AG09319 (cell line): Measurements from ENCODE around the gene RNASE7.
"Not testable (repeated sequence)": the region's sequence is repeated elsewhere in the genome, so short reads cannot be mapped to it uniquely, and the experiment has no call there.

Experiments
- DNase-seq: peaks from one replicate; pipeline ENCODE4 v3.0.0-alpha.2; 2010; ENCODE audit warnings: low read depth; ENCODE audit errors: extremely low read depth
- TF ChIP-seq, protein P1 (sequence below): IDR thresholded peaks from 2 replicates; pipeline ENCODE4 v1.5.1; 2011; ENCODE audit warnings: low read depth, mild to moderate bottlenecking, inconsistent platforms, low read length, moderate library complexity

RNASE7 gene

DNA sequence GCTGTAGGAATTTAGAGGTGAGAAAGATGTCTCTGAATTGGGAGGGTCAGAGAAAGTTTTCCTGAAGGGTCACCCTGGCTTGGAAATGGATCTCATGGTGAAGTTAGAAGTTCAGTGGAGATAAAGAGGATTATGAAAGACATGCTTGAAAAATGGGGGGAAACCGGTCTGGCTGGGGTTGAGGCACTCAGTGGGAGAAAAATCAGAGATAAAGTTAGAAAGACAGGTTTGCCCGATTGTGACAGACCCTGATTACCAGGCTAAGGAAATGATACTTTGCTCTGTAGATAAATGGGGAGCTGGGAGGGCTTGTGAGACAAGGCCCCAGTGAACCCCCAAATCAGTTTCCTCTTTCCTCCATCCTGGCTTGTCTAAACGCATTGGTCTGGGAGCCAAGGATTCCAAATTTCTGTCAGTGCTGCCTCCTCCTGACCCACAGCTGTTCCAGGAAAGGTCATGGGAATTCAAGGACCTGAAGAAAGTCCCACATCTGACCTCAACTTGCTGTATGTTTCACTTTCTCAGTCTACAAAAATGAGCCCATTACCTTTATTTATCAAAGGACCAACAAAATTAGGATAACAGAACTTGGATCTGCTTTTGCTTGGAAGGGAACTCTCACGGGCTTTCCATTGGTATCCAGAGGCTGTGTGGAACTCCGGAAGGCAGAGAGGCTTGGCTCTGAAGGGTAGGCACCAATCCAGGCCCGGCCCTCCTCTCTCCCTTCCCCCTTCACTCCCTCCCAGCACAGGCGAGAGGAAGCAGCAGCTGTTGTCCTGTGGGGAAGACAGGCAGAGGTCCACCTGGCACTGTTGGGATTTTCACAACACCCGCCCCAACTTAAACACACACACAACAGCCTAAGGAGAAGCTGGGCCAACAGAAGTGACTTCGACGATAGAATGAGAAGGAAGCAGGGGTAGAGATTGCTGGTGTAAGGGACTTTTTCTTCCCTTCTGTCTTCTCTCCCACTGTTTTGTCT, 3.4 kb upstream of the RNASE7 start:
- DNase-seq: peak; percentile 20
- TF ChIP-seq, protein P1, sequence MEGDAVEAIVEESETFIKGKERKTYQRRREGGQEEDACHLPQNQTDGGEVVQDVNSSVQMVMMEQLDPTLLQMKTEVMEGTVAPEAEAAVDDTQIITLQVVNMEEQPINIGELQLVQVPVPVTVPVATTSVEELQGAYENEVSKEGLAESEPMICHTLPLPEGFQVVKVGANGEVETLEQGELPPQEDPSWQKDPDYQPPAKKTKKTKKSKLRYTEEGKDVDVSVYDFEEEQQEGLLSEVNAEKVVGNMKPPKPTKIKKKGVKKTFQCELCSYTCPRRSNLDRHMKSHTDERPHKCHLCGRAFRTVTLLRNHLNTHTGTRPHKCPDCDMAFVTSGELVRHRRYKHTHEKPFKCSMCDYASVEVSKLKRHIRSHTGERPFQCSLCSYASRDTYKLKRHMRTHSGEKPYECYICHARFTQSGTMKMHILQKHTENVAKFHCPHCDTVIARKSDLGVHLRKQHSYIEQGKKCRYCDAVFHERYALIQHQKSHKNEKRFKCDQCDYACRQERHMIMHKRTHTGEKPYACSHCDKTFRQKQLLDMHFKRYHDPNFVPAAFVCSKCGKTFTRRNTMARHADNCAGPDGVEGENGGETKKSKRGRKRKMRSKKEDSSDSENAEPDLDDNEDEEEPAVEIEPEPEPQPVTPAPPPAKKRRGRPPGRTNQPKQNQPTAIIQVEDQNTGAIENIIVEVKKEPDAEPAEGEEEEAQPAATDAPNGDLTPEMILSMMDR: no peak

DNA sequence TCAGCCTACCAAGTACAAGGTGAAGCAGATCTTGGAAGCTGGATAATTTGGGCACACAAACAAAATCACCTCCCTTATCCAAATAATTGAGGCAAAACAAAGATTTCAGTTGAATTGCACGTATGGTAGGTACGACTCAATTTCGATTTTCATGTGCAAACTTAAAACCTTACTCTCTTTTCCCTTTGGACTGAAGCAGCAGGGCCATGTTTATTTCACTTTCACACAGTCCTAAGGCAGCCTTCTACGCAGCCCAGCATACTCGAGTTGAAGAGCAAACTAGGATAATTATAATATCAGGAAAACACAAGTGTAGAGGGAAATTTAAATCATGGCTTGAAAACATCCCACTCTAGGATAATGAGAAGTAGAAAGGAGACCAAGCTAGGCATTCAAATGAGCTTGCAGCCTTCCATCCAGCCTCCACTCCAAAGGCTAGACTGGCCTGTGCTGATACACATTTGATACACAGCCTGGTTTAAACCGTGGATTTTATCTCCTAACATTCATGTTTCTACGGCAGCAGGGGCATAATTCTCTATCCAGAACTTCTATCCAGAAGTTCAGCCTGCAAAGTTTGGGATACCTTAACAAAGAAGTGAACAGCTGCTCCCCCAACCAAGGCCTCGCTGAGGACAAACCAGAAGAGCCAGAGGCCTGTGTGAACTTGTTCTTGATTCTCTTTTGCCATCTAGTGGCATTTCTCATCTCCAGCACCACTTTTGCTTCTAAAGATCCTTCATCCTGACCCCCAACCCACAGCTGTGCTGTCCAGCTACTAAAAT, 2.4 kb upstream of the RNASE7 start:
- peak; percentile 32 for DNase-seq
- TF ChIP-seq, protein P1: peak; percentile 65

DNA sequence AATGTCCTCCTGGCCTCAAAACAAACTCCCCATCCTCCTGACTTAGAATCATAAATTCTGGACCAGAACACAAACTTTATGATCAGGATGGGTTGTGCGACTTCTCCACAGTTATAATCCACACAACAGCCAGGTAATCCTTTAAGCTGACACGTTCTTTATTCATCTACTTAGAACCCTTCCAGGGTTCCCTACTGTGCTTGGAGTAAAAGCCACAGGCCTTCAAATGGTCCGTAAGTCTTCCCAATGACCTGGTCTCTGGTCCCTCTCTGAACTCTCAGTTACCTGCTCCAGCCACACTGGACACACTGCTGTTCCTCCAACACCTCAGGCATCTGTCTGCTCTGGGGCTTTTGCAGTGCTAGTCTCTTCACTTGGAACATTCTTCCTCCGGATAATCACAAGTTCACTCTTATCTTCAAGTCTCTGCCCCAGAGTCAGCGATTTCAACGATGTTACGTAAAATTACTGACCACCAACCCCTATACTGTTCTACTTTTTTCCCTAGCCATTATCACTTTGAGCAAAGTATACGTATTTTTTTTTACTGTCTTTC, 1.7 kb upstream of the RNASE7 start:
- TF ChIP-seq, protein P1: no peak
- DNase-seq: no peak

DNA sequence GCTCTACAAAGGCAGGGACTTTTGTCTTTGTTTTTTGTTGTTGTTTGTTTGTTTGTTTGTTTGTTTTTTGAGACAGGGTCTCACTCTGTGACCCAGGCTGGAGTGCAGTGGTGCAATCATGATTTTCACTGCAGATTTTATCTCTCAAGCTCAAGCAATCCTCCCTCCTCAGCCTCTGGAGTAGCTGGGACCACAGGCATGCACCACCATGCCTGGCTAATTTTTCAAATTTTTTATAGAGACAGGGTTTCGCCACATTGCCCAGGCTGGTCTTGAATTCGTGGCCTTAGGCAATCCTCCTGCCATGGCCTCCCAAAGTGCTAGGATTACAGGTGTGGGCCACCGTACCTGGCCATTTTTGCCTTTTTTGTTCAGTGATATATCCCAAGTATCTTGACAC, 1.2 kb upstream of the RNASE7 start:
- DNase-seq: not testable (repeated sequence)

DNA sequence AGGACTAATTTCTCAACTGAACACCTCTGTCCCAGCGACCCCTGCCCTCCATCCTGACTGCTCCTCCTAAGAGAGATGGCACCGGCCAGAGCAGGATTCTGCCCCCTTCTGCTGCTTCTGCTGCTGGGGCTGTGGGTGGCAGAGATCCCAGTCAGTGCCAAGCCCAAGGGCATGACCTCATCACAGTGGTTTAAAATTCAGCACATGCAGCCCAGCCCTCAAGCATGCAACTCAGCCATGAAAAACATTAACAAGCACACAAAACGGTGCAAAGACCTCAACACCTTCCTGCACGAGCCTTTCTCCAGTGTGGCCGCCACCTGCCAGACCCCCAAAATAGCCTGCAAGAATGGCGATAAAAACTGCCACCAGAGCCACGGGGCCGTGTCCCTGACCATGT, 756 bp downstream of the RNASE7 start:
- TF ChIP-seq, protein P1: no peak
- DNase-seq: no peak

DNA sequence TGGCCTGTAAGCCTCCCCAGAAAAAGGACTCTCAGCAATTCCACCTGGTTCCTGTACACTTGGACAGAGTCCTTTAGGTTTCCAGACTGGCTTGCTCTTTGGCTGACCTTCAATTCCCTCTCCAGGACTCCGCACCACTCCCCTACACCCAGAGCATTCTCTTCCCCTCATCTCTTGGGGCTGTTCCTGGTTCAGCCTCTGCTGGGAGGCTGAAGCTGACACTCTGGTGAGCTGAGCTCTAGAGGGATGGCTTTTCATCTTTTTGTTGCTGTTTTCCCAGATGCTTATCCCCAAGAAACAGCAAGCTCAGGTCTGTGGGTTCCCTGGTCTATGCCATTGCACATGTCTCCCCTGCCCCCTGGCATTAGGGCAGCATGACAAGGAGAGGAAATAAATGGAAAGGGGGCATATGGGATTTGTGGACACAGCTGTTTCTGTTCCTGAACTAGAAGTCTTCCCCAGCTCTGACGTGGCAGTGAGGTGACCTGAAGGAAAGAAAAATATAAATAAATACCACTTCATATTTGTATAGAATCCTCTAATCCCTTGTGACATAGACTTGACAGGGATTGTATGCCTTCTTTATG, 1.3 kb downstream of the RNASE7 start:
- no peak for DNase-seq

DNA sequence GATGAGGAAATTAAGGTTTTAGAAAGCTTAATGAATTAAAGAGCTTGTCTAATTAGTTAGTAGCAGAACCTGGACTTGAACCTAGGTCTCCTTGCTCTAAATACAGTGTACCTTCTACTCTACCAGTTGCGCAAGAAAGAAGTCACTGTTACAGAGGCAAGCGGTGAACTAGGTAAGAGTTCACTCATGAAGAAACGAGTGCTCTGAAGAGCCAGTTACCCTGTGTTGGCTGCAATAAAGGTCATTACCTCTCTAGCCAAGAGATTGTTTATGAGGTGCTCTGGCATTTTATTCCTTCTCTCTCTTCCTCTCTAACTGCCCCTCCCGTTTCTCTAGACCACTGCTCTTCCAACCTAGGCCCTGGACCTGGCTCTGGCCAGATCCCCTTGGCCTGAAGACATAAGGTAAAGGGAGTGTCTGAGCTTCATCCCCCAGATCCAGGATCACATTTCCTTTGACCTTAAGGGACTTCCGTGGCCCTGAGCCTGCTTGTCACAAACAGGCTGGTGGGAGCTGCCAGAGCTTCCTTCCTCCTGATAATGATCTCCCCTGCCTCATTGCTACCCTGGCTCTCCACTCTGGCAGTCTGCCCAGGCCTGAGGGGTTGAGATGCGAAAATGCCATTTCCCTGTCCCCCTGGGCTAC, 1.9 kb downstream of the RNASE7 start:
- no peak for DNase-seq
- TF ChIP-seq, protein P1: no peak

More for the DNA sequence above, 1.3 kb downstream of the RNASE7 start:
- TF ChIP-seq, protein P1: no peak
